ENCODE measurements around the gene C15orf39.

DNA sequence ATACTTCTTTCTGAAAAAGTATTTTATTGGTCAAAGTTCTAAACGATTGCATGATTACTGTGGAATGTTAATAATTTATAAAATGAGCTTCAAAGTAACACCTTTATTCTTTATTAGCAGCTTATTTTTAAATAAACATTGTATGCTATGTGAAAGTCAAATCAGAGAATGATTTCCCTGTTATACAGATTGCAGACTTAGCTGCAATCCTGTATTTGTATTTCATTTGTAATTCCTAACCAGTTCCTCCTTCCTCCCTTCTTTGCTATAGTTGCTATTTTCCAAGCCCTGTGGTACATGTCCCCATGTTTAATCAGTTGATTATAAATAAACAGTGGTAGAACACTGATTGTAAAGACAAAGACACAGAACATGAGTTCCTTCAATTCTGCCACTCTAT lies 42.4 kb upstream of the C15orf39 start:
- no peak for TF ChIP-seq POLR2A (IDR thresholded peaks at IDR 0.05)
- TF ChIP-seq, protein P1, sequence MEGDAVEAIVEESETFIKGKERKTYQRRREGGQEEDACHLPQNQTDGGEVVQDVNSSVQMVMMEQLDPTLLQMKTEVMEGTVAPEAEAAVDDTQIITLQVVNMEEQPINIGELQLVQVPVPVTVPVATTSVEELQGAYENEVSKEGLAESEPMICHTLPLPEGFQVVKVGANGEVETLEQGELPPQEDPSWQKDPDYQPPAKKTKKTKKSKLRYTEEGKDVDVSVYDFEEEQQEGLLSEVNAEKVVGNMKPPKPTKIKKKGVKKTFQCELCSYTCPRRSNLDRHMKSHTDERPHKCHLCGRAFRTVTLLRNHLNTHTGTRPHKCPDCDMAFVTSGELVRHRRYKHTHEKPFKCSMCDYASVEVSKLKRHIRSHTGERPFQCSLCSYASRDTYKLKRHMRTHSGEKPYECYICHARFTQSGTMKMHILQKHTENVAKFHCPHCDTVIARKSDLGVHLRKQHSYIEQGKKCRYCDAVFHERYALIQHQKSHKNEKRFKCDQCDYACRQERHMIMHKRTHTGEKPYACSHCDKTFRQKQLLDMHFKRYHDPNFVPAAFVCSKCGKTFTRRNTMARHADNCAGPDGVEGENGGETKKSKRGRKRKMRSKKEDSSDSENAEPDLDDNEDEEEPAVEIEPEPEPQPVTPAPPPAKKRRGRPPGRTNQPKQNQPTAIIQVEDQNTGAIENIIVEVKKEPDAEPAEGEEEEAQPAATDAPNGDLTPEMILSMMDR (IDR thresholded peaks at IDR 0.05), result no peak
